ENCODE results near the gene PRDM2.
A peak's percentile ranks its signal among the peaks of the same experiment; 100 is the strongest.

The PRDM2 gene

GRCh38 chr1:13855554-13855953 is 155.6 kb downstream of the PRDM2 start:
- DNase-seq, result no peak

GRCh38 chr1:13860031-13860430 is 160.0 kb downstream of the PRDM2 start:
- DNase-seq, result no peak

- DNase-seq, result no peak
Observed at GRCh38 chr1:13864760-13865159, 164.8 kb downstream of the PRDM2 start.

GRCh38 chr1:13865851-13866250 is 165.9 kb downstream of the PRDM2 start:
- DNase-seq, result no peak

GRCh38 chr1:13867603-13868002 is 167.6 kb downstream of the PRDM2 start:
- DNase-seq, result no peak

GRCh38 chr1:13869172-13869797 is 169.3 kb downstream of the PRDM2 start:
- peak in 1 of 2 experiments; percentile 8 for DNase-seq

GRCh38 chr1:13871413-13871812 is 171.4 kb downstream of the PRDM2 start:
- DNase-seq, result no peak

GRCh38 chr1:13871886-13872285 is 171.9 kb downstream of the PRDM2 start:
- DNase-seq, result no peak

- no peak for DNase-seq
Observed at GRCh38 chr1:13873032-13873431, 173.0 kb downstream of the PRDM2 start.

Measured in NCI-H524 (cell line).